ENCODE measurements around the gene TLL2.

The TLL2 gene

DNA sequence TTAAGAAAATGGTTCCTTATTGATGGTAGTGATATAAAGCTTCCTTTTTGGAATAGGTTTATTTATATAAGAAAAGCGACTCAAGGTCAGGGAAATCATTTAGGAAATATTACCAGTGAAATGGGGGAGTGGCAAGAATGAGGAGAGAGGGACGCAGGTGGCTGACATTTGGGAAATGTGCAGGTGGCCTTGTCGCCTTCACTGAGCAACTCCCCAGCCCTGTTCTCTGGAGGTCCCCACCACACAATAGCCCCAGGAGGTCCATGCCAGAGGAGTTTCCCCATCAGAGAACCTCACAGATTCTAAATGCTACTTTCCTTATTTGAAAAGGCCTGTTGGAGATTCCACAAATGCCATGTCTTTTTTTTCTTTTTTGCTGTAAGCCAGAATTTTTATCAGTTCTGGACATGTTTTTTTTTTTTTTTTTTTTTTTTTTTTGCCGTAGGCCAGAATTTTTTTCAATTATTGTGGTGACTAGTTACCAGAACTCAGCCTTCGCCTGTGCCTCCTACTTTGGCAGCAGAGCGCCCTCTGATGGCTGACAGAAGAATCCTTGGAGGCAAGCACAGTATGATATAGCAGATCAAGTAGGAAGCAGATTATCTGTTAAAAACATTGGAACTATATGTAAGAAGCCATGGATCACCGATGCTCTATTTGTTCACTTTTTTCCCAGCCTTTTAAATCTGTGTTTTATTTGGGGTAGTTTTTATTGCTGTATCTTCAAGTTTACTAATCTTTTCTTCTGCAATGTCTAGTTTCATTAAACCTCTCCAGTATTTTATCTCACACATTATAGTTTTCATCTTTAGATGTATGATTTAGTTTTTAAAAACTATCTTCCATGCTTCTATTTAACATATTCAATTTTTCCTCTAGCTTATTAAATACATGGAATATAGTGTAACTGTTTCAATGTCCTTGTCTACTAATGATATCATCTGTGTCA lies 173.5 kb downstream of the TLL2 start:
- H3K27ac Mint-ChIP-seq, result no peak overlapping the region
- no peaks in the 10 kb centered on the region for H3K9me3 Mint-ChIP-seq
- H3K4me3 Mint-ChIP-seq, result no peak overlapping the region
- H3K36me3 Mint-ChIP-seq (ENCODE audit: low read depth), result no peaks in the 10 kb centered on the region
- H3K4me1 Mint-ChIP-seq, result no peaks in the 10 kb centered on the region
- ATAC-seq, result peak; percentile 71
- no peaks in the 10 kb centered on the region for H3K27me3 Mint-ChIP-seq
- DNase-seq, result peak; percentile 64

GRCh38 chr10:96339383-96339782 lies 174.3 kb downstream of the TLL2 start:
- Mint-ChIP-seq H3K27ac (no peak overlapping the region), H3K9me3 (no peaks in the 10 kb centered on the region), H3K27me3 (no peaks in the 10 kb centered on the region), H3K4me1 (no peaks in the 10 kb centered on the region), H3K4me3 (no peak overlapping the region), H3K36me3 (ENCODE audit: low read depth) (no peaks in the 10 kb centered on the region)
- DNase-seq, result no peak
- ATAC-seq, result no peak

DNA sequence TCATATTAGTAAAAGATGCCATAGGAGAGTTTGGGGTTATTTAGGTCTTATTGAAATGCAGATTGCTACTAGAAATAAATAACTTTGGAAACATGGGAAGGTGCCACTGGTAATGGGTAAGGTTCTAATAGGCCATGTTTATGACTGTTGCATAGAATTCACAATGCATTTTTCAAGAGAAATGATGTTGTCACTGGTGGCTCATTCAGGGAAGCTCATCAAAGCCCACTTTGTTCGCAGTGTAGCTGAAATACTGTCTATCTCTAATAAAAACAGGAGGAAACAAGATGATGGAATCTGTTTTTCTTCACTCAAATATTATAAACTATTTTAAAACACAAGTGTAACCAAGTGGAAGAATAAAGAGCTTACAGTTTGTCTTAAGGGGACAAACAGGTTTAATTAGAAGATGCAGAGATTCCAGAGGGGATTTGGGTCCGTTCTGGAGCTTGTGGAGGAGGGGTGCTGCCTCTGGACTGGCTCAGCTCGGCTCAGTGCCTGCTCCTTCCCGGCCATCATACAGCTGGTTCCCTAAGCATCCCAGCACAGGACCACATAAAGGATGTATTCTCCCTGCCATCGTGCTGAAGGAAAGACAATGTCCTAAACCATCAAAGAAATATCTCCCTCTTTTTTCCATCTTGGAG lies 175.3 kb downstream of the TLL2 start:
- Mint-ChIP-seq H3K27me3 (peaks cover 4% of the 10 kb centered on the region), H3K27ac (no peak overlapping the region), H3K4me1 (peaks cover 4% of the 10 kb centered on the region), H3K36me3 (ENCODE audit: low read depth) (no peaks in the 10 kb centered on the region), H3K4me3 (no peak overlapping the region), H3K9me3 (no peaks in the 10 kb centered on the region)
- DNase-seq (no peak), ATAC-seq (no peak)

GRCh38 chr10:96337106-96337505 lies 176.6 kb downstream of the TLL2 start:
- Mint-ChIP-seq H3K36me3 (ENCODE audit: low read depth) (no peaks in the 10 kb centered on the region), H3K9me3 (no peaks in the 10 kb centered on the region), H3K27ac (no peak overlapping the region), H3K4me1 (peaks cover 12% of the 10 kb centered on the region), H3K27me3 (peaks cover 4% of the 10 kb centered on the region), H3K4me3 (no peak overlapping the region)
- DNase-seq, result no peak
- no peak for ATAC-seq

- DNase-seq, result no peak
- H3K4me1 Mint-ChIP-seq, result peaks cover 12% of the 10 kb centered on the region
- H3K9me3 Mint-ChIP-seq, result no peaks in the 10 kb centered on the region
These were observed 178.9 kb downstream of the TLL2 start for GRCh38 chr10:96334616-96335526.

GRCh38 chr10:96333101-96333500 lies 180.6 kb downstream of the TLL2 start:
- H3K27me3 Mint-ChIP-seq, result peaks cover 4% of the 10 kb centered on the region
- H3K4me1 Mint-ChIP-seq, result peaks cover 12% of the 10 kb centered on the region
- H3K4me3 Mint-ChIP-seq, result no peak overlapping the region
- DNase-seq, result no peak
- no peaks in the 10 kb centered on the region for H3K9me3 Mint-ChIP-seq
- H3K27ac Mint-ChIP-seq, result no peak overlapping the region
- no peak for ATAC-seq
- H3K36me3 Mint-ChIP-seq (ENCODE audit: low read depth), result no peaks in the 10 kb centered on the region

More at GRCh38 chr10:96334616-96335526, 178.9 kb downstream of the TLL2 start:
- Mint-ChIP-seq H3K36me3 (ENCODE audit: low read depth) (no peaks in the 10 kb centered on the region), H3K27me3 (peaks cover 4% of the 10 kb centered on the region), H3K4me3 (no peak overlapping the region), H3K27ac (no peak overlapping the region)
- ATAC-seq, result no peak

DNA sequence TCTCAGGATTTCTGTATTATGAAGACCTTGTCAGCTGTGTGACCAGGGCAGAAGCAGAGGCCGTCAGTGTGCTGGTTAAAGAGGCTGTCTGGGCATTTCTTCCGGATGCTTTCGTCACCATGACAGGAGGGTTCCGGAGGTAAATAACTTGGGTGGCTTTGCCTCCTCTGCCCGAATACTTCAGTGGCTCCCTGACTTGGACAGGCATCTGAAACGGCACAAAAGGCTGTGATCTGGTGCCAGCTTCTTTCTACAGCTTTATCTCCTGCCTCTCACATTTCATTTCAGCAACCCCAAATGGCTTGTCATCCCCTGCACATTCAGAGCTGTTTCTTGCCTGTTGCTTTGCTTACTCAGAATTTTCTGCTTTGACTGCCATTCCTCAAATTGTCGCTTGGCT lies 186.3 kb downstream of the TLL2 start:
- peaks cover 4% of the 10 kb centered on the region for H3K27me3 Mint-ChIP-seq
- no peaks in the 10 kb centered on the region for H3K9me3 Mint-ChIP-seq
- no peak overlapping the region for H3K4me3 Mint-ChIP-seq
- H3K4me1 Mint-ChIP-seq, result peaks cover 2% of the 10 kb centered on the region
- no peaks in the 10 kb centered on the region for H3K36me3 Mint-ChIP-seq (ENCODE audit: low read depth)
- no peak overlapping the region for H3K27ac Mint-ChIP-seq
- ATAC-seq (no peak), DNase-seq (no peak)

- Mint-ChIP-seq H3K27me3 (peaks cover 4% of the 10 kb centered on the region), H3K4me1 (peaks cover 2% of the 10 kb centered on the region), H3K4me3 (no peak overlapping the region), H3K36me3 (ENCODE audit: low read depth) (no peaks in the 10 kb centered on the region), H3K9me3 (no peaks in the 10 kb centered on the region), H3K27ac (no peak overlapping the region)
- no peak for ATAC-seq
- no peak for DNase-seq
These were observed 187.9 kb downstream of the TLL2 start for GRCh38 chr10:96325719-96326373.

- Mint-ChIP-seq H3K9me3 (no peaks in the 10 kb centered on the region), H3K27ac (no peak overlapping the region), H3K27me3 (peaks cover 4% of the 10 kb centered on the region), H3K36me3 (ENCODE audit: low read depth) (no peaks in the 10 kb centered on the region), H3K4me1 (peaks cover 2% of the 10 kb centered on the region), H3K4me3 (no peak overlapping the region)
- no peak for DNase-seq
- no peak for ATAC-seq
These were observed 189.3 kb downstream of the TLL2 start for GRCh38 chr10:96324447-96324846.

GRCh38 chr10:96322275-96322674 lies 191.5 kb downstream of the TLL2 start:
- peaks cover 2% of the 10 kb centered on the region for H3K4me1 Mint-ChIP-seq
- H3K36me3 Mint-ChIP-seq (ENCODE audit: low read depth), result no peaks in the 10 kb centered on the region
- no peak for ATAC-seq
- no peak for DNase-seq
- no peak overlapping the region for H3K27ac Mint-ChIP-seq
- H3K9me3 Mint-ChIP-seq, result no peaks in the 10 kb centered on the region
- no peak overlapping the region for H3K4me3 Mint-ChIP-seq
- H3K27me3 Mint-ChIP-seq, result peaks cover 4% of the 10 kb centered on the region

DNA sequence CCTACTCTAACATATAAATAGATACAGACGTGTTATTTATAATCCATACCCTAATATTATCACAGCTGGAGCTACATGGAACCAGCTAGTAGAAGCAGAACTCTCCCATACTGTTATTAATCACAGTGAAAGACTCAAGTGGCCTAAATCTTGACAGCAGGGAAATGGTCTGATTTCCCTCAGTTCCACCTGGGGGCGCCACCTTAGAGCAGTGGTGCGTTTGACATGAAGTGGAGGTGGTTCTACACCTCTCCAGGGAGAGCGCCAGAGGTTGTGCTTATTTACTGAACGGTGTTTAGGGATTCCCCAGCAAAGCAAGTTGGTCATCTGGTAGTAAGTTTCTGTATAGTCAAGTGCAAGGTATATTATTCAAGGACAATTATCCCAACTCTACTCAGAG lies 191.9 kb downstream of the TLL2 start:
- Mint-ChIP-seq H3K9me3 (no peaks in the 10 kb centered on the region), H3K27me3 (peaks cover 2% of the 10 kb centered on the region), H3K4me1 (peaks cover 2% of the 10 kb centered on the region), H3K36me3 (ENCODE audit: low read depth) (no peaks in the 10 kb centered on the region), H3K27ac (no peak overlapping the region), H3K4me3 (no peak overlapping the region)
- ATAC-seq, result no peak
- no peak for DNase-seq

DNA sequence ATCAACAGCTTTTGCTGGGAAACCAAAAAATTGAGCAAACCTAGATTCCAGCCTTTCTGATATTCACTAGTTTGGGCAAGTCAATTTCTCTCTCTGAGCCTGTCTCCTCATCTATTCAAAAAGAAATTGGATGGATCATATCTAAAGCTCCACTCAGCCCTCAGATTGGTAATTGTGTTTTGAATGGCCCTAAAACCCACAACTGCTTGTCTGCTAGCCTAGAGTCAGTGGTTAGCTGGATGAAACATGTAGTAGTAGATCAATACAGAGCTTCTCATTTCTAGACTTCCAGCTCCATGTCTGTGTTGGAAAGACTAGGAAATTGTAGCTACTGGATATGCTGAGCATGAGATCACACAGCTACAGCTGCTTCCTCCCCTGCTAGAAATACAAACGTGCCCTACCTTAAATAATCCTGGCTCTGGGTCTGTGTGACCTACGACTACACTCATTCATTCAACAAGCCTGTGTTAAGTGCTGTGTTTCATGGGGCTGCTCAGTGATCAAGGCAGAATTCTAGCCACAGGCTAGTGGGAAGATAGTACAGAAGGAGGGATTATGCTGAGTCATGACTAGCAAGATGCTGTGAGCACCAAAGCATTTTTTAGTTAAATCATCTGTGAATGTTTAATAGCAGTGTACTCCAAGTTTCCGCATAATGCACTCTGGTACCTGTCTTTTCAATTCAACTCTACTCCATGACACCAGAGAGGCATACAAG lies 193.8 kb downstream of the TLL2 start:
- H3K4me3 Mint-ChIP-seq, result no peak overlapping the region
- no peaks in the 10 kb centered on the region for H3K9me3 Mint-ChIP-seq
- no peak for ATAC-seq
- no peaks in the 10 kb centered on the region for H3K36me3 Mint-ChIP-seq (ENCODE audit: low read depth)
- no peaks in the 10 kb centered on the region for H3K4me1 Mint-ChIP-seq
- no peak for DNase-seq
- H3K27me3 Mint-ChIP-seq, result no peaks in the 10 kb centered on the region
- no peak overlapping the region for H3K27ac Mint-ChIP-seq

- Mint-ChIP-seq H3K27me3 (peaks cover 2% of the 10 kb centered on the region), H3K27ac (no peak overlapping the region), H3K9me3 (no peaks in the 10 kb centered on the region), H3K36me3 (ENCODE audit: low read depth) (no peaks in the 10 kb centered on the region), H3K4me3 (no peak overlapping the region), H3K4me1 (no peaks in the 10 kb centered on the region)
- no peak for DNase-seq
- ATAC-seq, result no peak
These were observed 196.5 kb downstream of the TLL2 start for GRCh38 chr10:96317067-96317833.

Measured in activated naive CD8-positive, alpha-beta T cell treated with anti-CD3 and anti-CD28 coated beads, Interleukin-2, amount 50 U/mL, for 24 hours (primary cell).